OCI-LY1 (cell line): Measurements from ENCODE around the gene ALDH1A1.

Experiments used
- EZH2 ChIP-seq: fragments of 200-600 bp; sonication (generic), shearing (Covaris generic); IDR thresholded peaks from 2 replicates; pipeline ENCODE4 v1.8.0; 2017; ENCODE audit warnings: borderline replicate concordance, mixed run types, mild to moderate bottlenecking, antibody characterized with exemption, low read length, moderate library complexity, mixed read lengths
- TF ChIP-seq, protein P1 (sequence below): fragments of 200-600 bp; sonication (generic), shearing (Covaris generic); IDR thresholded peaks from 2 replicates; pipeline ENCODE4 v1.5.1; 2017; ENCODE audit warnings: mild to moderate bottlenecking, antibody characterized with exemption, low read length, moderate library complexity, mixed read lengths

DNA sequence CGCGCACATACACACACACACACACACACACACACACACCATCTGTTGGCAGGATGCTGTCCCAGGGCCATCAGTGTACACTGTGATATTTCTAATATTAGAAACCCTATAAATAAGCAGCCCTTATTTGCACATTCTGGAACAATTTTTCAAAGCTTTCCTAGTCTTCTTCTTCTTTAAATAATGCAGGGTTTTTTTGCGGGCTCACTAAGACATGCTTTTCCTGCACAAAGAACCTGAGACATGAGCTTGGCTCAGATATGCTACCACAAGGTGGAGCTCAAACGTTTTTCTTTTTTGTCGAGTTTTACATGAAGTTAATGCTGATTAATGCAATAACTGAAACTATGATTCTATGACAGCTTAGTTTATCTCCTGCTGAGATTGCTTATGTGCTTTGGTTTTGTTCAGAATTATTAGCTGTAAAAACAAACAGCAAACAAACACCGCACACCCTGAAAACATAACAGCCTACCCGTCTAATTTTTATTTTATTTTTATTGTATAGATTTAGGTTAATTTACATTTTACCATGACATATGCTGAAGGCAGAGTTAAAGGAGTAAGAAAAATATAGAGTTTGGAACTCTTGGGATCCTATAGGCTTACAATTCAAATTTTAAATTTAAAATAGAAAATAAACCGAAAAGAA lies 95.8 kb downstream of the ALDH1A1 start:
- TF ChIP-seq, protein P1, sequence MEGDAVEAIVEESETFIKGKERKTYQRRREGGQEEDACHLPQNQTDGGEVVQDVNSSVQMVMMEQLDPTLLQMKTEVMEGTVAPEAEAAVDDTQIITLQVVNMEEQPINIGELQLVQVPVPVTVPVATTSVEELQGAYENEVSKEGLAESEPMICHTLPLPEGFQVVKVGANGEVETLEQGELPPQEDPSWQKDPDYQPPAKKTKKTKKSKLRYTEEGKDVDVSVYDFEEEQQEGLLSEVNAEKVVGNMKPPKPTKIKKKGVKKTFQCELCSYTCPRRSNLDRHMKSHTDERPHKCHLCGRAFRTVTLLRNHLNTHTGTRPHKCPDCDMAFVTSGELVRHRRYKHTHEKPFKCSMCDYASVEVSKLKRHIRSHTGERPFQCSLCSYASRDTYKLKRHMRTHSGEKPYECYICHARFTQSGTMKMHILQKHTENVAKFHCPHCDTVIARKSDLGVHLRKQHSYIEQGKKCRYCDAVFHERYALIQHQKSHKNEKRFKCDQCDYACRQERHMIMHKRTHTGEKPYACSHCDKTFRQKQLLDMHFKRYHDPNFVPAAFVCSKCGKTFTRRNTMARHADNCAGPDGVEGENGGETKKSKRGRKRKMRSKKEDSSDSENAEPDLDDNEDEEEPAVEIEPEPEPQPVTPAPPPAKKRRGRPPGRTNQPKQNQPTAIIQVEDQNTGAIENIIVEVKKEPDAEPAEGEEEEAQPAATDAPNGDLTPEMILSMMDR = peak; percentile 65
- TF ChIP-seq EZH2 = no peak
